Bone marrow (tissue), 2 donors: ENCODE results near the gene EGLN2.
"Not testable (repeated sequence)": the region's sequence is repeated elsewhere in the genome, so short reads cannot be mapped to it uniquely, and the experiment has no call there.

Experiments used
- DNase-seq, 2 donors: peaks; one replicate each; lab custom pipeline; 2025; lab: John Stamatoyannopoulos, UW

The EGLN2 gene

GRCh38 chr19:40776932-40777644 is 21.9 kb upstream of the EGLN2 start:
- peak; percentile 87 to 97 for DNase-seq

GRCh38 chr19:40777645-40777936 is 21.4 kb upstream of the EGLN2 start:
- no peak for DNase-seq

GRCh38 chr19:40777937-40778705 is 20.9 kb upstream of the EGLN2 start, which contains the start of gene RAB4B:
RAB4B (plus strand) TSS chr19:40778247; CDS start chr19:40778376, 129 bp downstream.
- DNase-seq: peak; percentile 99

GRCh38 chr19:40778706-40779284 is 20.2 kb upstream of the EGLN2 start:
- DNase-seq: peak in 1 of 2 donors; percentile 25

- no peak for DNase-seq
Observed at GRCh38 chr19:40780582-40780981, 18.4 kb upstream of the EGLN2 start.

- DNase-seq: no peak
Observed at GRCh38 chr19:40781140-40781539, 17.9 kb upstream of the EGLN2 start.

GRCh38 chr19:40783711-40784110 is 15.3 kb upstream of the EGLN2 start:
- DNase-seq: no peak

- not testable (repeated sequence) for DNase-seq
Observed at GRCh38 chr19:40784146-40784545, 14.8 kb upstream of the EGLN2 start.

GRCh38 chr19:40785526-40785925 is 13.5 kb upstream of the EGLN2 start:
- no peak for DNase-seq

GRCh38 chr19:40786060-40787037 is 12.6 kb upstream of the EGLN2 start:
- DNase-seq: no peak

- no peak for DNase-seq
Observed at GRCh38 chr19:40791349-40791748, 7.6 kb upstream of the EGLN2 start.

- DNase-seq: no peak
Observed at GRCh38 chr19:40791996-40792395, 7.0 kb upstream of the EGLN2 start.

- DNase-seq: no peak
Observed at GRCh38 chr19:40797166-40797962, 1.6 kb upstream of the EGLN2 start.

GRCh38 chr19:40797963-40798682 is 868 bp upstream of the EGLN2 start:
- peak; percentile 61 to 66 for DNase-seq

GRCh38 chr19:40799558-40800338 is 757 bp downstream of the EGLN2 start:
- no peak for DNase-seq

GRCh38 chr19:40800339-40800996 is 1.5 kb downstream of the EGLN2 start:
- no peak for DNase-seq

- no peak for DNase-seq
Observed at GRCh38 chr19:40800997-40801377, 2.0 kb downstream of the EGLN2 start.

GRCh38 chr19:40801426-40802299 is 2.7 kb downstream of the EGLN2 start:
- DNase-seq: no peak
